Suprapubic skin (tissue), 3 donors: ENCODE results near the gene CLSTN2.

Experiments used
- CTCF ChIP-seq, 2 donors: fragments of 200-600 bp in 1 of 2; fragments of 450-650 bp in 1 of 2; sonication (generic) in 1 of 2; IDR thresholded peaks; one replicate each; pipeline ENCODE4 v1.5.1; 2016 to 2019; ENCODE audit warnings: antibody characterized with exemption in 2 of 2, mild to moderate bottlenecking in 1 of 2, moderate library complexity in 1 of 2
- POLR2A ChIP-seq, 2 donors: fragments of 450-650 bp; IDR thresholded peaks; one replicate each; pipeline ENCODE4 v1.6.1; 2017; ENCODE audit warnings: antibody characterized with exemption in 2 of 2, mild to moderate bottlenecking in 2 of 2, moderate library complexity in 2 of 2

GRCh38 chr3:140224307-140224706, 289.3 kb downstream of the CLSTN2 start:
- TF ChIP-seq POLR2A (IDR thresholded peaks at IDR 0.05), result no peak
- TF ChIP-seq CTCF (IDR thresholded peaks at IDR 0.05), result no peak
